ENCODE results near the gene MBOAT7. TPM values are rescaled to one million over a fixed set of nuclear protein-coding genes. Genes with fewer than 3 reads are reported as not detected.

The MBOAT7 gene
- polyA plus RNA-seq, 1 experiment: 45.1 TPM

DNA sequence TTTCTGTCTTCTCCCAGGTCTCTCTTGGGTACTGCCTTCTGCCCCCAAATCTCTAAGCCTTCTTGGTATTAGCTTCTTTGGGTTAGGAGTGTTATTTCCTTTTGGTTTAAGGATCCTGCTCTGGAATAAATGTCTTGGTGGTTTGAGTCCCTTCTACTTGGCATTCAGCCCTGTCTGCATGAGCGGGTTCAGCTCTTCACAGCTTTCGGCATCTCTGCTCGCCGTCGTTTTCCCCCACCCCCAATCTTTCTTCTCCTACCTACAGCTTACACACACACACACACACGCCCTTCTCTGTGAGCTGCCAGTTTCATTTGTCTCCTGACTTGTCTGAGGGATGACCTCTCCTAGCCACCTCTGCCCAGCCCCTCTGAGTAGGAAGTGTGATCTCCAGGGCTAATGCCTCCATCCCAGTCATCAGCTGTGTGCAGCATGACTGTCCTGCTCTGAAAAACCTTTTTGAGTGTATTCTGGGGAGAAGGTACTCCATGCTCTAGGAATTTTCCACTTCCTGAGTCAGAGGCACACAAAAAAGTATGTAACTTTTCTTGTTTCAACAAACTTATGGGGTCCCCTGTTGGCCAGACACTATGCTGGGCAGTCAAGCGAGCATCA lies 47.1 kb downstream of the MBOAT7 start:
- CTCF ChIA-PET: no interaction called here
- DNase-seq (ENCODE audit: low read depth, low spot score): no peak
- POLR2A ChIA-PET: interaction anchor here (0.5 kb wide), 1 partner anchor 1199 kb away, joined by 5 read pairs; no protein-coding TSS in a partner anchor

DNA sequence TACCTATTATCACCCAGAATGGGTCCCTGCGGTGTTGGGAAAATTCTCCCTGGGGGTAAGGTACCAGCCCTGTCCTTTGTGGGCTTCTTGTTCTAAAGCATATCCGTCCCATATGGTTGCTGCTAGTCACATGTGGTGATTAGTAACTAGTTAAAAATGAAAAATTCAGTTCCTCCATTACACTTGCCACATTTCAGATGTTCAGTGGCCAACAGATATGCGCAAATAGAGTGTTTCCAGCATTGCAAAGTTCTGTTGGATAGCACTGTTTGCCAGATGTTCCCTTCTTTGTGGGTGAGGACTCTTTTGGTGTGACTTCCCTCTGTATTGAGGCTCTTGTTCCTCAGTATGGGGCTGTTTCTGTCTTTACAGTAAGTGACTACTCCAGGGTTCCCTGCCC lies 48.0 kb downstream of the MBOAT7 start:
- H3K27me3 ChIP-seq (ENCODE audit: control insufficient read depth, insufficient read depth, low read length): no peaks in the 10 kb centered on the region
- H3K9me3 ChIP-seq (ENCODE audit: control insufficient read depth, insufficient read depth, low read length): no peaks in the 10 kb centered on the region; the same call in 1 of the 2 replicates
- CTCF ChIA-PET: no interaction called here
- H3K4me3 ChIP-seq (ENCODE audit: low read depth, low read length): no peak overlapping the region
- TF ChIP-seq CTCF (IDR thresholded peaks at IDR 0.05; ENCODE audit: low read depth, low read length): no peak
- H3K27ac ChIP-seq (ENCODE audit: low read depth, low read length): no peak overlapping the region
- DNase-seq (ENCODE audit: low read depth, low spot score): no peak
- POLR2A ChIA-PET: no interaction called here

More for the DNA sequence above, 47.1 kb downstream of the MBOAT7 start:
- Histone ChIP-seq H3K27ac (ENCODE audit: low read depth, low read length) (no peak overlapping the region), H3K27me3 (ENCODE audit: control insufficient read depth, insufficient read depth, low read length) (no peaks in the 10 kb centered on the region), H3K9me3 (ENCODE audit: control insufficient read depth, insufficient read depth, low read length) (no peaks in the 10 kb centered on the region; the same call in 1 of the 2 replicates), H3K4me3 (ENCODE audit: low read depth, low read length) (no peak overlapping the region)
- no peak for TF ChIP-seq CTCF (IDR thresholded peaks at IDR 0.05; ENCODE audit: low read depth, low read length)

- DNase-seq (ENCODE audit: low read depth, low spot score): no peak
- TF ChIP-seq CTCF (IDR thresholded peaks at IDR 0.05; ENCODE audit: low read depth, low read length): no peak
- Histone ChIP-seq H3K9me3 (ENCODE audit: control insufficient read depth, insufficient read depth, low read length) (peaks cover 2% of the 10 kb centered on the region), H3K27me3 (ENCODE audit: control insufficient read depth, insufficient read depth, low read length) (peaks cover under 1% of the 10 kb centered on the region), H3K4me3 (ENCODE audit: low read depth, low read length) (peak overlapping the region; percentile 73), H3K27ac (ENCODE audit: low read depth, low read length) (no peak overlapping the region)
- ChIA-PET CTCF (no interaction called here), POLR2A (interaction anchor here (0.7 to 3.9 kb wide), 2 partner anchors 22 to 52 kb away, joined by 3 to 23 read pairs; partner anchors contain the start of genes MBOAT7 and TSEN34)
Measured at GRCh38 chr19:54138489-54139256, 50.7 kb downstream of the MBOAT7 start.

DNA sequence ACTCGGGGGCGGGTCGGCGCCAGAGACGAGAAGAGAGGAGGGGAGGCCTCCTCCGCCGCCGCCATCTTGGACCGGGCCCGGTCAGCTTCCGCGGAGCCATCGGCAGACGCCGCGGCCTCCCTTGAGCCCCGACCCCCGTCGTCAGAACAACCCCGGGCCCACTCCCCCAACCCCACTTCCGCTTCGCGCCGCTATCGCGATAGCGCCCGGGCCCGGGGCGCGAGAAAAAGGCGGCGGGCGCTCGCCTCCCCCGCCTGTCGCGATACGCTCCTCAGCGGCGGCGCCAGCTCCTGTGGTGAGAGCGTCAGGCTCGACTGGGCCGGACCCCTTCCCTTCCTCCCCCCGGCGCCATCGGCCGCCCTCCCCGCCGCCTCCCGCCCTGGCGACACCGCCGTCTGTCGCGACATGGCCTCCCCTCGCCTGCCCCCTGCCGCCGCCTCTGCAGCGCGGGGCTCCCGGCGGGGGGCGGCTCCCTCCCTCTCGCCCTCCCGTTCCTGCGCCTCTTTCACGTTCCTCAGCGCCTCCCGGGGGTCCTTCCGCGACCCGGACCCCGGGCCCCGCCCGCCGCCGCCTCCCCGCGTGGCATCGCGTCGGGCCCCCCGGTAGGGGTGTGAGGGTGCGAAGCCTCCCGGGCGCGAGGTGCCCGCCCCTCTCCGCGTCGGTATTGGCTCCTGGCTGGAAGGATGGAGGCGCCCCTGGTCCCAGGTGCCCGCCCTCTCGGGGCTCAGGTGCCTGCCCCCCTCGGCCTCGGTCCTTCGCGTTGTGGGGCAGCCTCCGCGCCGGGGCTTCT lies 51.5 kb downstream of the MBOAT7 start, which contains the start of gene CNOT3:
CNOT3 (plus strand) TSS at position 64 of the 790 bp plus-strand sequence. CDS start 5,217 bp downstream, outside the sequence.
- TF ChIP-seq CTCF (IDR thresholded peaks at IDR 0.05; ENCODE audit: low read depth, low read length): 0 out of 2 replicates have a peak, but pooled peaks have one; percentile 12
- POLR2A ChIA-PET: interaction anchor here (0.6 to 3.9 kb wide), 17 partner anchors 10 to 311 kb away, joined by 3 to 23 read pairs (median 5); partner anchors contain the start of genes LENG1, LENG8, MBOAT7 and MYADM

More for the DNA sequence above, 51.5 kb downstream of the MBOAT7 start, which contains the start of gene CNOT3:
- Histone ChIP-seq H3K27ac (ENCODE audit: low read depth, low read length) (peak within 1 kb of the TSS; percentile 65), H3K27me3 (ENCODE audit: control insufficient read depth, insufficient read depth, low read length) (peaks cover 3% of the 10 kb centered on the region), H3K9me3 (ENCODE audit: control insufficient read depth, insufficient read depth, low read length) (peaks cover 4% of the 10 kb centered on the region), H3K4me3 (ENCODE audit: low read depth, low read length) (peak within 1 kb of the TSS; percentile 77)
- no peak for DNase-seq (ENCODE audit: low read depth, low spot score)
- CTCF ChIA-PET: interaction anchor here (0.5 to 1.4 kb wide), 4 partner anchors 21 to 1515 kb away, joined by 3 to 6 read pairs (median 5); partner anchors contain the start of gene LENG1

All from AG04450 (cell line).